ENCODE data around the gene PARVG.

The PARVG gene

GRCh38 chr22:44247923-44248892 is 67.5 kb downstream of the PARVG start:
- DNase-seq, result no peak

- DNase-seq, result no peak
Observed at GRCh38 chr22:44248926-44249325, 68.2 kb downstream of the PARVG start.

- DNase-seq, result no peak
Observed at GRCh38 chr22:44249376-44250147, 68.8 kb downstream of the PARVG start.

- DNase-seq, result no peak
Observed at GRCh38 chr22:44254811-44255210, 74.1 kb downstream of the PARVG start.

DNA sequence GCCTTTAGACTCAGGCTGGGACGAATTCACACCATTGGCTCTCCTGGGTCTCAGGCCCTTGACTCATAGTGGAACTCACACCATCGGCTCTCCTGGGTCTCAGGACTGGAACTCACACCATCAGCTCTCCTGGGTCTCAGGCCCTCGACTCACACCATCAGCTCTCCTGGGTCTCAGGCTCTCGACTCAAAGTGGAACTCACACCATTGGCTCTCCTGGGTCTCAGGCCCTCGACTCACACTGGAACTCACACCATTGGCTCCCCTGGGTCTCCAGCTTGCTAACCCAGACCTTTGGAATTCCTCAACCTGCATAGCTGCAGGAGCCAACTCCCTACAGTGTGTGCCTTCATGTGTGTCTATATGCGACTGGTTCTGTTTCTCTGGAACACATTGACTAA is 75.4 kb downstream of the PARVG start:
- no peak for DNase-seq

DNA sequence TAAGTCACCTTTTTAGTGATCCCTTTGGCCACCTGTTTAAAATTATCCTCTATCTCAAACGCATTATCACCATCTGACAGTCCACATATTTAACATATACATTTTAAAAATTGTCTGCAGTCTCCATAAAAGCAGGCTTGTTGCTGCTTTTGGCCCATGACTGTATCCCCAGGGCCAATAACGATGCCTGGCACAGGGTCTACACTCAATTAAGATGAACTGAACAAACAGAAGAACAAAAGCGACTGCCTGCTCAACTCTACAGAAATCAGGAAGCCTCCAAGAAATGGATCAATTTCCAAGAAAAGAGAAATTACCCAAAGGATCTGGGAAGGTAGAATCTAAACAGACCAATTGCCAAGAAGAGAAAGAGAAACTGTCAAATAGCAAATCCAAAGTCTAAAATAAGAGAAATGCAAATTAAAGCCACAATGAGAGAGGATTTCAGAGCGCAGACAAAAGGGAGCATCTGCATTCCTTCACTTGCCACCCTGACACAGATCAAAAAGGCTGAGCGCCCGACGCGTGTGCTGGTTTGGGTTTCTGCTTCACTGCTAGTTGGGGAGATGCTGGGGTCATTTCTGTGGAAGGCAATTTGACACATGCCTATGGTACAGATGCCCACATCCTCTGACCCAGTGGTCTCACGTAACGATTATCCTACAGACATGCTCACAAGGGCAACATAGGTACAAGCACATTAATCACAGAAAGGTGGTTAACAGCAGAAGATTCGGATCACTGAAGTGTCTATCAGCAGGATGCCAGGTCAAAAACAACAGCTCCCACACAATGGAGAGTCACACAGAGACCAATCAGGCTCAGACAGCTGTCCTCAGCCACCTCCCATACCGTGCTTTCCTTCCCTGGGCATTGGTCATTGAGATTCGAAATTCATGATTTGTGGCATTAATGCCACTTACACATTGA is 76.1 kb downstream of the PARVG start:
- DNase-seq, result no peak
